HCT116 (cell line): Measurements from ENCODE around the gene ATG3. TPM values are rescaled to one million over a fixed set of nuclear protein-coding genes. Genes with fewer than 3 reads are reported as not detected.

Source experiments
- ATAC-seq: fragments of 200-7000 bp; cut with Tn5 transposase; 2 replicates; pipeline ENCODE4 v1.9.1; 2020; ENCODE audit warnings: mild to moderate bottlenecking, moderate library complexity
- BruUV-seq: library from RNA; stranded (reverse); fragments of 400-500 nt; replicated peaks from 2 replicates; lab custom pipeline; 2021; lab: Mats Ljungman, UMichigan
- CTCF ChIA-PET: fragments of 300-600 bp; sonication (Branson Sonifier 250); formaldehyde crosslinking; loops from one replicate; lab custom pipeline; 2021; ENCODE audit warnings: antibody characterized with exemption; lab: Charles Lee
- POLR2A ChIA-PET: fragments of 300-600, 350-600 bp; sonication (Branson Sonifier 250); formaldehyde crosslinking; loops from one replicate; lab custom pipeline; 2021; ENCODE audit warnings: antibody characterized with exemption; lab: Charles Lee
- RAD21 ChIA-PET, 2 experiments: fragments of 300-600 bp; sonication (Branson Sonifier 250); formaldehyde crosslinking; loops; one replicate each; lab custom pipeline; 2023; ENCODE audit warnings: low total read pairs in 2 of 2; ENCODE audit not compliant: uncharacterized antibody in 2 of 2, unreplicated experiment in 2 of 2, low non-redundant PET in 1 of 2; lab: Charles Lee
- DNase-seq: peaks from one replicate; pipeline ENCODE4 v3.0.0-alpha.2; 2010; ENCODE audit warnings: low read depth, low spot score
- H2AFZ ChIP-seq: fragments of 200-600 bp; shearing (Covaris generic), sonication (generic); 2 replicates; pipeline ENCODE4 v1.6.1; 2017; ENCODE audit warnings: low read depth, mixed run types, mixed read lengths, antibody characterized with exemption, low read length; ENCODE audit not compliant: poor library complexity, severe bottlenecking
- H3K27ac ChIP-seq: 2 replicates; pipeline ENCODE4 v1.5.1; 2012; ENCODE audit warnings: low read depth, low read length
- H3K27me3 ChIP-seq: fragments of 200-600 bp; sonication (generic); 2 replicates; pipeline ENCODE4 v1.6.1; 2016; ENCODE audit warnings: mixed run types, low read length, mixed read lengths; ENCODE audit not compliant: insufficient read depth
- H3K36me3 ChIP-seq, 2 experiments: fragments of 200-500 bp in 1 of 2; fragments of 200-600 bp in 1 of 2; sonication (Bioruptor generic) in 1 of 2; sonication (generic) in 1 of 2; 2 replicates each; pipeline versions ENCODE4 v1.5.1 to v1.6.1; 2014 to 2016; ENCODE audit warnings: low read length in 2 of 2, inconsistent platforms in 1 of 2, mixed read lengths in 1 of 2, mixed run types in 1 of 2; ENCODE audit not compliant: insufficient read depth in 2 of 2, control insufficient read depth in 1 of 2
- H3K4me1 ChIP-seq, 2 experiments: fragments of 200-600 bp in 1 of 2; sonication (generic) in 1 of 2; 2 replicates each; pipeline versions ENCODE4 v1.5.1 to v1.6.1; 2012 to 2017; ENCODE audit warnings: low read length in 2 of 2, inconsistent platforms in 1 of 2, mild to moderate bottlenecking in 1 of 2, mixed read lengths in 1 of 2, mixed run types in 1 of 2, moderate library complexity in 1 of 2; ENCODE audit not compliant: insufficient read depth in 2 of 2, control insufficient read depth in 1 of 2
- H3K4me2 ChIP-seq: fragments of 200-600 bp; sonication (generic); 2 replicates; pipeline ENCODE4 v1.6.1; 2017; ENCODE audit warnings: mixed run types, low read length, mixed read lengths
- H3K4me3 ChIP-seq, 2 experiments: fragments of 200-600 bp in 1 of 2; sonication (generic) in 1 of 2; replicated peaks in 1 of 2; 2 replicates each; pipeline ENCODE4 v1.5.1; 2011 to 2016; ENCODE audit warnings: low read length in 2 of 2, control low read depth in 1 of 2, low read depth in 1 of 2, mild to moderate bottlenecking in 1 of 2, mixed read lengths in 1 of 2, mixed run types in 1 of 2
- H3K79me2 ChIP-seq: fragments of 200-600 bp; sonication (generic); 2 replicates; pipeline ENCODE4 v1.6.1; 2017; ENCODE audit warnings: mild to moderate bottlenecking, mixed run types, low read length, moderate library complexity, mixed read lengths; ENCODE audit not compliant: insufficient read depth
- H3K9ac ChIP-seq: fragments of 200-600 bp; sonication (generic); 2 replicates; pipeline ENCODE4 v1.6.1; 2016; ENCODE audit warnings: low read length, mixed read lengths
- H3K9me2 ChIP-seq: fragments of 200-600 bp; sonication (generic), shearing (Covaris generic); 2 replicates; pipeline ENCODE4 v1.6.1; 2017; ENCODE audit warnings: mixed run types, mild to moderate bottlenecking, moderate library complexity; ENCODE audit not compliant: insufficient read depth
- H3K9me3 ChIP-seq, 2 experiments: fragments of 200-500 bp in 1 of 2; fragments of 200-600 bp in 1 of 2; sonication (Bioruptor generic) in 1 of 2; sonication (generic) in 1 of 2; 2 replicates each; pipeline ENCODE4 v1.6.1; 2014 to 2017; ENCODE audit warnings: low read length in 2 of 2, mixed read lengths in 2 of 2, inconsistent platforms in 1 of 2, low read depth in 1 of 2, mild to moderate bottlenecking in 1 of 2, mixed run types in 1 of 2, moderate library complexity in 1 of 2; ENCODE audit not compliant: control insufficient read depth in 1 of 2, insufficient read depth in 1 of 2
- H4K20me1 ChIP-seq: fragments of 200-600 bp; sonication (generic), shearing (Covaris generic); 2 replicates; pipeline ENCODE4 v1.6.1; 2017; ENCODE audit warnings: mixed run types, mild to moderate bottlenecking, moderate library complexity; ENCODE audit not compliant: insufficient read depth
- CBX3 ChIP-seq: IDR thresholded peaks from 2 replicates; pipeline ENCODE4 v1.6.1; 2012; ENCODE audit warnings: low read depth
- EGR1 ChIP-seq: IDR thresholded peaks from 2 replicates; pipeline ENCODE4 v1.6.1; 2012; ENCODE audit warnings: low read depth
- EZH2phosphoT487 ChIP-seq: fragments of 200-600 bp; IDR thresholded peaks from 2 replicates; pipeline ENCODE4 v1.6.1; 2018; ENCODE audit warnings: antibody characterized with exemption, borderline replicate concordance
- FOSL1 ChIP-seq: IDR thresholded peaks from 2 replicates; pipeline ENCODE4 v1.6.1; 2012; ENCODE audit warnings: low read depth
- JUND ChIP-seq: IDR thresholded peaks from 2 replicates; pipeline ENCODE4 v1.6.1; 2012
- POLR2A ChIP-seq: IDR thresholded peaks from 2 replicates; pipeline ENCODE4 v1.7.0; 2011; ENCODE audit warnings: borderline replicate concordance; ENCODE audit not compliant: insufficient read depth, insufficient read length; ENCODE audit errors: extremely low read depth
- SIN3A ChIP-seq: IDR thresholded peaks from 2 replicates; pipeline ENCODE4 v1.6.1; 2012; ENCODE audit warnings: low read depth
- SP1 ChIP-seq: IDR thresholded peaks from 2 replicates; pipeline ENCODE4 v1.6.1; 2012; ENCODE audit warnings: low read depth
- SRF ChIP-seq: IDR thresholded peaks from 2 replicates; pipeline ENCODE4 v1.6.1; 2012; ENCODE audit warnings: low read depth
- ZFX ChIP-seq: fragments of 450-650 bp; IDR thresholded peaks from 2 replicates; pipeline ENCODE4 v1.6.1; 2017
- intact Hi-C: fragments of 100-400 bp; cut with micrococcal nuclease; formaldehyde crosslinking; loops from 2 replicates; pipeline ENCODE4 v1.10.0; 2022
- total RNA-seq: library from RNA; stranded (reverse); gene quantifications from one replicate; pipeline ENCODE4 v1.2.1, GENCODE V29; 2021; ENCODE audit not compliant: unreplicated experiment
- TF ChIP-seq, protein P1 (sequence below): IDR thresholded peaks from 2 replicates; pipeline ENCODE4 v1.6.1; 2011; ENCODE audit warnings: mild to moderate bottlenecking, low read length, moderate library complexity; ENCODE audit not compliant: insufficient replicate concordance; ENCODE audit errors: extremely low read depth
- TF ChIP-seq, protein P2 (sequence below): IDR thresholded peaks from 2 replicates; pipeline ENCODE4 v1.6.1; 2012
- TF ChIP-seq, protein P3 (sequence below): IDR thresholded peaks from 2 replicates; pipeline ENCODE4 v1.6.1; 2012
- TF ChIP-seq, protein P4 (sequence below), 3 experiments: fragments of 200-600 bp in 1 of 3; sonication (generic) in 1 of 3; IDR thresholded peaks in 2 of 3; conservative IDR thresholded peaks in 1 of 3; 2 replicates each; pipeline ENCODE4 v1.5.1; 2012 to 2017; ENCODE audit warnings: low read depth in 2 of 3, low read length in 2 of 3, antibody characterized with exemption in 1 of 3, borderline replicate concordance in 1 of 3, control low read depth in 1 of 3, mild to moderate bottlenecking in 1 of 3, mixed read lengths in 1 of 3, mixed run types in 1 of 3, moderate library complexity in 1 of 3; ENCODE audit not compliant: insufficient read depth in 1 of 3
- TF ChIP-seq, protein P5 (sequence below): IDR thresholded peaks from 2 replicates; pipeline ENCODE4 v1.6.1; 2012; ENCODE audit warnings: low read depth

Gene ATG3
- total RNA-seq, 1 experiment from 2014 or later = 56.4 TPM

DNA sequence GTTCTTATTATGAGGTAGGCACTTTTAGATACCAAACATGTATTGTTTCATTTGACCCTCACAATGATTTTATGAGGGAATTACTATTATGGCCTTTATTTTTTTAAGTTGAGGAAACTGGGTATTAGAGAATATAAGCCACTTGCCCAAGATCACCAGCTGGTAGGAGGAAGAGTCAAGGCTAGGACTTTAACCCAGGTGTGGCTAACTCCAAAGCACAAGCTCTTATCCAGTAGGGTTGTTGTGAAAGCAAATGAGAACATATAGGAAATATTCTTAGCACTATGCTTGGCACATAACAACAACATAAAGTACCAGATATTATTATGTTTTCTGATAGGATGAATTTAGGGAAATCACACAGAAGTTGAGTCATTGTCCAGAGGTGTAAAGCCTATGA is 70.4 kb downstream of the ATG3 start (continued):
- TF ChIP-seq SP1 (no peak), ZFX (no peak), SRF (no peak), EGR1 (no peak), JUND (no peak), EZH2phosphoT487 (no peak)
- TF ChIP-seq, protein P1, sequence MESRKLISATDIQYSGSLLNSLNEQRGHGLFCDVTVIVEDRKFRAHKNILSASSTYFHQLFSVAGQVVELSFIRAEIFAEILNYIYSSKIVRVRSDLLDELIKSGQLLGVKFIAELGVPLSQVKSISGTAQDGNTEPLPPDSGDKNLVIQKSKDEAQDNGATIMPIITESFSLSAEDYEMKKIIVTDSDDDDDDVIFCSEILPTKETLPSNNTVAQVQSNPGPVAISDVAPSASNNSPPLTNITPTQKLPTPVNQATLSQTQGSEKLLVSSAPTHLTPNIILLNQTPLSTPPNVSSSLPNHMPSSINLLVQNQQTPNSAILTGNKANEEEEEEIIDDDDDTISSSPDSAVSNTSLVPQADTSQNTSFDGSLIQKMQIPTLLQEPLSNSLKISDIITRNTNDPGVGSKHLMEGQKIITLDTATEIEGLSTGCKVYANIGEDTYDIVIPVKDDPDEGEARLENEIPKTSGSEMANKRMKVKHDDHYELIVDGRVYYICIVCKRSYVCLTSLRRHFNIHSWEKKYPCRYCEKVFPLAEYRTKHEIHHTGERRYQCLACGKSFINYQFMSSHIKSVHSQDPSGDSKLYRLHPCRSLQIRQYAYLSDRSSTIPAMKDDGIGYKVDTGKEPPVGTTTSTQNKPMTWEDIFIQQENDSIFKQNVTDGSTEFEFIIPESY = no peak

DNA sequence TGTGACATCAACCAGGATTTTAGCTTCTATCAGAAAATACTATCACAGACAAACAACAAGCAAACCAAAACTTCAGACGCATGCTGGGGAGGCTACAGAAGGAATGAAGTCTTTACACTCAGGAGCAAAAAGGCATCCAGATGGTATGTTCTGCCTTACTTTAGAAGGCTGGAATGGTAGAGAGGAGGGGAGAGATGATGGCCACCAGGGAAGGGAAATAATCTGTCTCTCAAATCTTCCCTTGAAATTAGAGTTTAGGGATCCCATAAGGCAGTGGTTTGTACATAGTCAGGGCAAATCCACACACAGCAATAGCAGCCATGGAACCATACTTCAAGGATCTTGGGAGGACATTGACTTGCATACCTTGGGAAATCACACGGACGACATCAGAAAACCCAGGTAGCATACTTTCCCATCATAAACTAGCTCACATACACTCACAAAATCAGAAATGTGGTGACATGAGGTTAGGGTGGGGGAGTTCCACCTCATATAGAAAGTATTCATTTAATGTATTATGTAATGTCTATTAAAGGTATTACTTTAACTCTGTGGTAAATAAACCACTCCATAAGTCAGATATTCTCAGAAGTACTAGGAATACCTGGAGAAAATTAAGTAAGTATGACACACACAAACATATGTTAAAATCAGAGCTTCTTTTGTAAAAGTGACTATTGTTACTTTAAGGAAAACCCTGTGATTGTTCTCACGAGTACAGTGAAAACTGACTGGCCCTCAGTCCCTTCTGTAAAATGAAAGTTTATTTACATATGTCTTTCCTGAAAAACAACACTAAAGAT is 71.9 kb downstream of the ATG3 start:
- no peak overlapping the region for H3K9ac ChIP-seq
- no peak for TF ChIP-seq SP1
- TF ChIP-seq, protein P2, sequence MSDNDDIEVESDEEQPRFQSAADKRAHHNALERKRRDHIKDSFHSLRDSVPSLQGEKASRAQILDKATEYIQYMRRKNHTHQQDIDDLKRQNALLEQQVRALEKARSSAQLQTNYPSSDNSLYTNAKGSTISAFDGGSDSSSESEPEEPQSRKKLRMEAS = no peak
- TF ChIP-seq SIN3A = no peak
- TF ChIP-seq CBX3 = no peak
- no peak for TF ChIP-seq POLR2A
- TF ChIP-seq, protein P3, sequence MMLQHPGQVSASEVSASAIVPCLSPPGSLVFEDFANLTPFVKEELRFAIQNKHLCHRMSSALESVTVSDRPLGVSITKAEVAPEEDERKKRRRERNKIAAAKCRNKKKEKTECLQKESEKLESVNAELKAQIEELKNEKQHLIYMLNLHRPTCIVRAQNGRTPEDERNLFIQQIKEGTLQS = no peak
- TF ChIP-seq, protein P4, sequence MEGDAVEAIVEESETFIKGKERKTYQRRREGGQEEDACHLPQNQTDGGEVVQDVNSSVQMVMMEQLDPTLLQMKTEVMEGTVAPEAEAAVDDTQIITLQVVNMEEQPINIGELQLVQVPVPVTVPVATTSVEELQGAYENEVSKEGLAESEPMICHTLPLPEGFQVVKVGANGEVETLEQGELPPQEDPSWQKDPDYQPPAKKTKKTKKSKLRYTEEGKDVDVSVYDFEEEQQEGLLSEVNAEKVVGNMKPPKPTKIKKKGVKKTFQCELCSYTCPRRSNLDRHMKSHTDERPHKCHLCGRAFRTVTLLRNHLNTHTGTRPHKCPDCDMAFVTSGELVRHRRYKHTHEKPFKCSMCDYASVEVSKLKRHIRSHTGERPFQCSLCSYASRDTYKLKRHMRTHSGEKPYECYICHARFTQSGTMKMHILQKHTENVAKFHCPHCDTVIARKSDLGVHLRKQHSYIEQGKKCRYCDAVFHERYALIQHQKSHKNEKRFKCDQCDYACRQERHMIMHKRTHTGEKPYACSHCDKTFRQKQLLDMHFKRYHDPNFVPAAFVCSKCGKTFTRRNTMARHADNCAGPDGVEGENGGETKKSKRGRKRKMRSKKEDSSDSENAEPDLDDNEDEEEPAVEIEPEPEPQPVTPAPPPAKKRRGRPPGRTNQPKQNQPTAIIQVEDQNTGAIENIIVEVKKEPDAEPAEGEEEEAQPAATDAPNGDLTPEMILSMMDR (IDR thresholded peaks at IDR 0.05 in 2 of 3, conservative IDR thresholded peaks at IDR 0.05 in 1 of 3; ENCODE audit: borderline replicate concordance in 1 of 3, insufficient read depth in 1 of 3, low read depth in 2 of 3, low read length in 2 of 3) = no peak
- no peak for TF ChIP-seq EGR1
- TF ChIP-seq, protein P5, sequence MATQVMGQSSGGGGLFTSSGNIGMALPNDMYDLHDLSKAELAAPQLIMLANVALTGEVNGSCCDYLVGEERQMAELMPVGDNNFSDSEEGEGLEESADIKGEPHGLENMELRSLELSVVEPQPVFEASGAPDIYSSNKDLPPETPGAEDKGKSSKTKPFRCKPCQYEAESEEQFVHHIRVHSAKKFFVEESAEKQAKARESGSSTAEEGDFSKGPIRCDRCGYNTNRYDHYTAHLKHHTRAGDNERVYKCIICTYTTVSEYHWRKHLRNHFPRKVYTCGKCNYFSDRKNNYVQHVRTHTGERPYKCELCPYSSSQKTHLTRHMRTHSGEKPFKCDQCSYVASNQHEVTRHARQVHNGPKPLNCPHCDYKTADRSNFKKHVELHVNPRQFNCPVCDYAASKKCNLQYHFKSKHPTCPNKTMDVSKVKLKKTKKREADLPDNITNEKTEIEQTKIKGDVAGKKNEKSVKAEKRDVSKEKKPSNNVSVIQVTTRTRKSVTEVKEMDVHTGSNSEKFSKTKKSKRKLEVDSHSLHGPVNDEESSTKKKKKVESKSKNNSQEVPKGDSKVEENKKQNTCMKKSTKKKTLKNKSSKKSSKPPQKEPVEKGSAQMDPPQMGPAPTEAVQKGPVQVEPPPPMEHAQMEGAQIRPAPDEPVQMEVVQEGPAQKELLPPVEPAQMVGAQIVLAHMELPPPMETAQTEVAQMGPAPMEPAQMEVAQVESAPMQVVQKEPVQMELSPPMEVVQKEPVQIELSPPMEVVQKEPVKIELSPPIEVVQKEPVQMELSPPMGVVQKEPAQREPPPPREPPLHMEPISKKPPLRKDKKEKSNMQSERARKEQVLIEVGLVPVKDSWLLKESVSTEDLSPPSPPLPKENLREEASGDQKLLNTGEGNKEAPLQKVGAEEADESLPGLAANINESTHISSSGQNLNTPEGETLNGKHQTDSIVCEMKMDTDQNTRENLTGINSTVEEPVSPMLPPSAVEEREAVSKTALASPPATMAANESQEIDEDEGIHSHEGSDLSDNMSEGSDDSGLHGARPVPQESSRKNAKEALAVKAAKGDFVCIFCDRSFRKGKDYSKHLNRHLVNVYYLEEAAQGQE = no peak
- no peak for TF ChIP-seq EZH2phosphoT487
- no peak for TF ChIP-seq JUND
- no peak for TF ChIP-seq FOSL1

More for the DNA sequence above, 71.9 kb downstream of the ATG3 start:
- ChIA-PET RAD21 (no interaction called here), POLR2A (no interaction called here), CTCF (no interaction called here)
- no TSS peak for BruUV-seq
- Histone ChIP-seq H2AFZ (no peak overlapping the region), H3K27me3 (no peaks in the 10 kb centered on the region), H3K36me3 (no peaks in the 10 kb centered on the region), H4K20me1 (no peaks in the 10 kb centered on the region), H3K9me3 (no peaks in the 10 kb centered on the region), H3K4me3 (no peak overlapping the region), H3K4me1 (peaks cover 0 to 7% of the 10 kb centered on the region in 2 experiments; a peak in 3 of 4 replicates), H3K27ac (no peak overlapping the region), H3K4me2 (no peak overlapping the region), H3K79me2 (no peaks in the 10 kb centered on the region), H3K9me2 (no peaks in the 10 kb centered on the region)
- ATAC-seq = no peak
- intact Hi-C loops = no loop called here
- DNase-seq = no peak
